K562 (cell line): ENCODE results near the gene C6orf62. TPM values are rescaled to one million over a fixed set of nuclear protein-coding genes. Genes with fewer than 3 reads are reported as not detected.

Experiments used
- CEBPG ChIP-seq, 3 experiments: fragments of 200-800 bp in 1 of 3; sonication (Bioruptor generic) in 1 of 3; sonication (generic) in 1 of 3; formaldehyde crosslinking in 1 of 3; IDR thresholded peaks in 2 of 3; conservative IDR thresholded peaks in 1 of 3; 2 replicates each; pipeline versions ENCODE4 v1.6.1 to v1.8.0; 2016 to 2022; ENCODE audit warnings: missing compliant biosample characterization in 2 of 3, missing genetic modification characterization in 2 of 3, mild to moderate bottlenecking in 1 of 3, missing genetic modification reagents in 1 of 3
- CHD2 ChIP-seq: IDR thresholded peaks from 2 replicates; pipeline ENCODE4 v1.6.1; 2011; ENCODE audit warnings: low read depth, low read length
- HNRNPUL1 ChIP-seq: fragments of 200-400 bp; formaldehyde crosslinking; IDR thresholded peaks from 2 replicates; pipeline ENCODE4 v1.6.1; 2017; ENCODE audit warnings: low read length
- HOXB6 ChIP-seq: fragments of 250-450 bp; sonication (Bioruptor Pico); IDR thresholded peaks from 2 replicates; pipeline ENCODE4 v1.5.1; 2022; ENCODE audit warnings: mild to moderate bottlenecking, borderline replicate concordance
- KHSRP ChIP-seq: fragments of 450-650 bp; IDR thresholded peaks from 2 replicates; pipeline ENCODE4 v1.6.1; 2017
- KLF1 ChIP-seq: fragments of 450-650 bp; IDR thresholded peaks from 2 replicates; pipeline ENCODE4 v1.6.1; 2016; ENCODE audit warnings: missing genetic modification characterization, missing compliant biosample characterization
- NCOA2 ChIP-seq, 2 experiments: fragments of 450-650 bp; IDR thresholded peaks; 2 replicates each; pipeline ENCODE4 v1.6.1; 2018; ENCODE audit warnings: mild to moderate bottlenecking in 2 of 2, moderate library complexity in 1 of 2; ENCODE audit not compliant: partially characterized antibody in 2 of 2
- RBM14 ChIP-seq: fragments of 200-400 bp; formaldehyde crosslinking; IDR thresholded peaks from 2 replicates; pipeline ENCODE4 v1.6.1; 2018; ENCODE audit warnings: low read depth, mild to moderate bottlenecking, low read length, moderate library complexity, borderline replicate concordance; ENCODE audit not compliant: insufficient read depth
- RBM39 ChIP-seq: fragments of 200-400 bp; formaldehyde crosslinking; optimal IDR thresholded peaks from 2 replicates; pipeline ENCODE3; 2018; ENCODE audit warnings: low read depth, low read length
- REST ChIP-seq, 2 experiments: fragments of 450-650 bp; formaldehyde crosslinking in 1 of 2; IDR thresholded peaks; 2 replicates each; pipeline versions ENCODE4 v1.4.0 to v1.6.1; 2014 to 2020; ENCODE audit warnings: mild to moderate bottlenecking in 2 of 2, borderline replicate concordance in 1 of 2, low read depth in 1 of 2
- RNF2 ChIP-seq: sonication (generic); IDR thresholded peaks from 2 replicates; pipeline ENCODE4 v1.6.1; 2016
- SIN3B ChIP-seq: fragments of 450-650 bp; IDR thresholded peaks from 2 replicates; pipeline ENCODE4 v1.6.1; 2017; ENCODE audit warnings: low read depth, mild to moderate bottlenecking, moderate library complexity
- SP1 ChIP-seq: sonication (generic); formaldehyde crosslinking; IDR thresholded peaks from 2 replicates; pipeline ENCODE4 v1.8.1; 2022; ENCODE audit warnings: mild to moderate bottlenecking, missing genetic modification reagents
- ZNF41 ChIP-seq: fragments of 250-450 bp; sonication (Bioruptor Pico); conservative IDR thresholded peaks from 2 replicates; pipeline ENCODE4 v1.4.0; 2020; ENCODE audit warnings: mild to moderate bottlenecking
- ZNF511 ChIP-seq: sonication (generic); formaldehyde crosslinking; IDR thresholded peaks from 2 replicates; pipeline ENCODE4 v1.8.0; 2022; ENCODE audit warnings: mild to moderate bottlenecking, missing genetic modification reagents
- ZNF766 ChIP-seq: fragments of 200-800 bp; sonication (Bioruptor generic); conservative IDR thresholded peaks from 2 replicates; pipeline ENCODE4 v1.6.1; 2016; ENCODE audit warnings: missing genetic modification characterization, missing compliant biosample characterization
- polyA plus RNA-seq, 8 experiments: library from polyadenylated mRNA; depleted of rRNA in 4 of 8; stranded (reverse) in 5 of 8; unstranded in 3 of 8; fragments of >200 nt; fragmentation: Nextera tagmentation in 2 of 8; fragmentation: Illumina TruSeq in 1 of 8; extraction: Ambion mirVana in 2 of 8; extraction: Trizol in 1 of 8; gene quantifications; 2 replicates each; pipeline versions ENCODE4 v1.2.1 to v1.2.3, GENCODE V29; 2011 to 2014; ENCODE audit warnings: inconsistent platforms in 1 of 8, missing spikeins in 1 of 8
- total RNA-seq, 7 experiments: library from RNA; depleted of rRNA in 6 of 7; stranded (reverse); fragments of >200 nt in 6 of 7; fragmentation: Illumina TruSeq in 2 of 7; extraction: Trizol in 2 of 7; gene quantifications; 2 replicates each; pipeline versions ENCODE4 v1.2.1 to v1.2.3, GENCODE V29; 2011 to 2021; ENCODE audit warnings: low replicate concordance in 1 of 7
- TF ChIP-seq, protein P1 (sequence below): fragments of 250-450 bp; sonication (Bioruptor Pico); IDR thresholded peaks from 2 replicates; pipeline ENCODE4 v1.8.0; 2022; ENCODE audit warnings: inconsistent platforms, mild to moderate bottlenecking, moderate library complexity, borderline replicate concordance

C6orf62 gene
- total and polyA plus RNA-seq, 9 of the 15 experiments (the other 6 are each of a cell fraction or from before 2014, with no cell fraction given) = 48.5 to 579 (median 111) TPM

- no peak; the same call in 1 of the 2 replicates for TF ChIP-seq REST (IDR thresholded peaks at IDR 0.05; ENCODE audit: borderline replicate concordance)
- 0 out of 2 replicates have a peak, but pooled peaks have one; percentile 46 for TF ChIP-seq REST (CRISPR knock-in tag; IDR thresholded peaks at IDR 0.05; ENCODE audit: low read depth)
- TF ChIP-seq SP1 (CRISPR knock-in tag) = peak; percentile 79
- 0 out of 2 replicates have a peak, but pooled peaks have one; percentile 20 for TF ChIP-seq HOXB6 (CRISPR knock-in tag)
- peak; percentile 18; the same call in 1 of the 2 replicates for TF ChIP-seq CHD2
- no peak for TF ChIP-seq HNRNPUL1
- TF ChIP-seq ZNF766 (CRISPR knock-in tag) = peak; percentile 1; the same call in 1 of the 2 replicates
- TF ChIP-seq ZNF511 (CRISPR knock-in tag) = peak; percentile 71; the same call in 1 of the 2 replicates
- peak; percentile 88 for TF ChIP-seq RBM39
- TF ChIP-seq SIN3B = peak; percentile 65
- no peak for TF ChIP-seq KHSRP
- 0 out of 2 replicates have a peak, but pooled peaks have one; percentile 70 for TF ChIP-seq RNF2
- no peak for TF ChIP-seq ZNF41 (CRISPR knock-in tag)
- no peak for TF ChIP-seq NCOA2 (IDR thresholded peaks at IDR 0.05; ENCODE audit: partially characterized antibody in 2 of 2)
- TF ChIP-seq RBM14 = no peak
- TF ChIP-seq, protein P1, sequence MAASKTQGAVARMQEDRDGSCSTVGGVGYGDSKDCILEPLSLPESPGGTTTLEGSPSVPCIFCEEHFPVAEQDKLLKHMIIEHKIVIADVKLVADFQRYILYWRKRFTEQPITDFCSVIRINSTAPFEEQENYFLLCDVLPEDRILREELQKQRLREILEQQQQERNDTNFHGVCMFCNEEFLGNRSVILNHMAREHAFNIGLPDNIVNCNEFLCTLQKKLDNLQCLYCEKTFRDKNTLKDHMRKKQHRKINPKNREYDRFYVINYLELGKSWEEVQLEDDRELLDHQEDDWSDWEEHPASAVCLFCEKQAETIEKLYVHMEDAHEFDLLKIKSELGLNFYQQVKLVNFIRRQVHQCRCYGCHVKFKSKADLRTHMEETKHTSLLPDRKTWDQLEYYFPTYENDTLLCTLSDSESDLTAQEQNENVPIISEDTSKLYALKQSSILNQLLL (CRISPR knock-in tag) = no peak
- TF ChIP-seq KLF1 (tag) = no peak
- TF ChIP-seq CEBPG (CRISPR knock-in tag; IDR thresholded peaks at IDR 0.05) = peak; percentile 68
- TF ChIP-seq CEBPG (tag; conservative IDR thresholded peaks at IDR 0.05 in 1 of 2, IDR thresholded peaks at IDR 0.05 in 1 of 2) = peak; percentile 86 to 88
These were observed 52.1 kb downstream of the C6orf62 start, which contains the start of the genes ACOT13 and TDP2 (continued) for GRCh38 chr6:24666641-24667377.
